NCI-H748 (cell line): ENCODE results near the gene EXD3.

Experiments
- DNase-seq: peaks from one replicate; lab custom pipeline; 2025; ENCODE audit not compliant: unreplicated experiment; lab: John Stamatoyannopoulos, UW

Gene EXD3

DNA sequence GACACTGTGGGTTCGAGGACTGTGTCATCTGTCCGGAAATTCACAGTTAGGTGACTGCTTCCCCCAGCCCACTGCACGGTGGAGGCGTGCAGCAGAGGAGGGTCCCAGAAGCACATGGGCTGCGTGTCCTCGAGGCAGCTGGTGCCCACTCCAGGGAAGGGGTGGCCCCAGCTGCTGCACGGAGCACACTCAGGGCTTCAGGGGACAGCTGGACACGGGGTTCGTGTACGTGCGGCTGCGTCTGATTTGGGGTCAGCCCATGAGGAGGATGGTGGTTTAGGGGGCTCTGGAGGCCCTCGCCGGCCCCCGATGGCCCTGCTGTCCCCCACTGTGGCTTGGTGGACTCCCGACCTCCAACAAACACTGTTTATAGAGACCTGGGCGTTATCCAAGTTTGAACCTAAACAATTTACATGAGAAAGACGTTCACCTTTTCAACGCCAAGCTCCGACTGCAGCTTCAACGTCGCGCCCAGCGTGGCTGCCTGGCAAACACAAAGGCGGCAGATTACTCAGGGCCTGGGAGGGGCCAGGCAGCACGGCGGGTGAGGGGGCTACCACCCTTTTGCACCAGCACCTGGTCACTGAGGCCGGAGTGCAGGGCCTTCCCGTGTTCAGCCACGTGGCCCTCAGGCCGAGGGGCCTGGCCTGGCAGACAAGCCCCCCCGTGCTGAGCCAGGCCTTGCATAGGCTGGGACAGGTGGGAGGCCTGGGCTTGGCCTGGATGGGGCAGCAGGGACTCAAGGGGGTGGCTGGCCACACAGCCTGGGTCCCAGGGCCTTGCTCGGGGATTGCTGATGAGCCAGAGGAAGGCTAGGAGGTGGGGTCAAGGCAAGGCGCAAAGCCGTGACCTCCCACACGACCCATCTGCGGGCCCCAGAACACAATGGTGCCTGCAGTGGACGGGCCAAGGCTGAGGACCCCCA is 55.2 kb downstream of the EXD3 start:
- no peak for DNase-seq

- no peak for DNase-seq
Observed at GRCh38 chr9:137366891-137367381, 56.0 kb downstream of the EXD3 start.

GRCh38 chr9:137366445-137366810 is 56.5 kb downstream of the EXD3 start:
- DNase-seq: no peak

DNA sequence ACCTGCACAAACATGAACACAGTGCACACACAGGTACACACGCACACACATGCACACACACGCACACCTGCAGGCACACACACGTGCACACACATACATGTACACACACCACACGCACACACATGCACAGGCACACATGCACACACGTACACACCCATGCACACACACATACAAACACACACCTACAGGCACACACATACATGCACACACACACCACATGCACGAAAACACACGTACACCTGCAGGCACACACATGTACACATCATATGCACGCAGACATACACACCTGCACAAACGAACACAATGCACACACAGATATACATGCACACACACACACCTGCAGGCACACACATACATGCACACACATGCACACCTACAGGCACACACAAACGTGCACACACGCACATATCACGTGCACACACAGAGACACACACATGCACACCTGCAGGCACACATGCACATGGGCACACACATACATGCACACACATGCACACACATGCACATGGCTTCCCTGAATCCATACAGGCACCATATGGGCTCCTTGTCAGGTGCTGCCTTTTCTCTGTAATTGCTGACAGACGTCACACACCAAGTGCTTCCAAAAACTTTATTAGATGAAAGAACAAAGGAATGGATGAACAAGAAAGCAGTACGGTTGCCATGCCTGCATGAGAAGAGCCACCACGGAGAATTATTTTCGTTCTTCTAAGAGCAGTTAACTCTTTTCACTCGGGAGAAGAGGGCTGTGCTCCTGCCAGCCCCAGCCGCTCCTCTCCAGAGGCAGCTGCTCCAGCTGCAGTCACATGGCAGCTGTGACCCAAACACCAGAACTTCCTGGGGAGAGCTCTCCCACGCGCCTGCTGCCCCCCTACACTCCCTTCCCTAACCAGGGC is 57.2 kb downstream of the EXD3 start:
- DNase-seq: no peak

DNA sequence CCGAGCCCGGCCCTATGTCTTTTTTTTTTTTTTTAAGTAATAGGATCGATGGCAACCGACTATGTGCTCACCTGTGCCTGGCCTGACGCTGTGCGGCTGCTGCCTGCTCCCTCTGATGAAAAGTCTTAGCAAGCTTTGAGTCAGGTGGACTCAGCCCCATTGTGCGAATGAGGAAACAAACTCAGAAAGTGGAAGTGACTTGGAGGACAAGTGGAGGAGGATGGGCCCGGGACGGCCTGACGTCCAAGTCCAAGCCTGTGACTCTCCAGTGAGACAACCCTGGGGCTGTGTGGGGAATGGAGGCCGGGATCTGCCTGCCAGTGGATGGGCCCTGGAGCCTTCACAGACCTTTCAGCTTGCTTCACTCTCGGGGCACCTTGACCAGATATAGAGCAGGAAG is 57.9 kb downstream of the EXD3 start:
- DNase-seq: no peak

GRCh38 chr9:137359850-137360249 is 63.1 kb downstream of the EXD3 start:
- no peak for DNase-seq

- DNase-seq: no peak
Observed at GRCh38 chr9:137358126-137358525, 64.8 kb downstream of the EXD3 start.

DNA sequence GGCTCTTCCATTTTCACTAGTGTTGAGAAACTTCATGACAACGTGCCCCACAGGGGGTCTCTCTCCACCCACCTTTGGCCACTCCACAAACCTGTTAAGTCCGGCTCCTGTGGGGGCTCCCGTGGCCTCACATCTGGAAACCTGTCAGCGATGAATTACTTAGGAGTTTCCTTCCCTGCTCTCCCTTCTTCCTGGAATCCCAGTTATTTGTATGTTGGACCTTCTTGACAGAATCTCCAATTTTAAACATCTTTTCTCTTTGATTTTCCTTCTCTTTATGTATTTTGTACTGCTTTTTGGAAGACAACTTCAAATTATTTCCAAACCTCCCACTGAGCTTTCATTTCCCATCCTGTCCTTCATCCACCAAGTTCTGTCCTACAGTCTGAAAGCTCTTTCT is 65.8 kb downstream of the EXD3 start:
- DNase-seq: no peak

DNA sequence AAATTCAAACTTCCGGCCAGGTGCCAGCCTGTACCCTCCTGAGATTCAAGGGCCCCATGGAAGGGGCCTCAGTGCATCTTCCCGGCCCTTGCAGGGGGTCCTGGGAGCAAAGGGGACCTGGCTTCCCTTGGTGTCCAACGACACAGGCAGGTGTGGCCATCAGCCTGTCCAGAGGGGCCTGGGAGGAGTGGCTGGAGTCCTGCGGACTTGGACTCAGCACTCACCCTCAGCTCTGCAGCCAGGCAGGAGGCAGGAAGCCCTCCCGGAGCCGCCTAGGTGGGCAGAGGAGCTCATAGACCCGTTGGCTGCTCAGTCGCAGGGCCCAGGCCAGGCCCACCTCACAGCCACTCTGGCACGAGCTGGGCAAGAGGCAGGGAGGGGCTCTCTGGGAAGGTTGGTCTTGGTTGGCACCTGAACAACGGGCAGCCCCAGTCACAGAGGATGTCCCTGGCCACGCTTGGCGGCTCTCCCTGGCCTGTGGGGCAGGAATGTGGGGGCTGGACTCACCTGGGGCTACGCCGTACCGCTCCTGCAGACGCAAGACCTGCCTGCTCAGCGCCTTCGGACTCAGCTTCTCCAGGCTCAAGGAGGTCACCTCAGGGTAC is 67.1 kb downstream of the EXD3 start:
- no peak for DNase-seq

DNA sequence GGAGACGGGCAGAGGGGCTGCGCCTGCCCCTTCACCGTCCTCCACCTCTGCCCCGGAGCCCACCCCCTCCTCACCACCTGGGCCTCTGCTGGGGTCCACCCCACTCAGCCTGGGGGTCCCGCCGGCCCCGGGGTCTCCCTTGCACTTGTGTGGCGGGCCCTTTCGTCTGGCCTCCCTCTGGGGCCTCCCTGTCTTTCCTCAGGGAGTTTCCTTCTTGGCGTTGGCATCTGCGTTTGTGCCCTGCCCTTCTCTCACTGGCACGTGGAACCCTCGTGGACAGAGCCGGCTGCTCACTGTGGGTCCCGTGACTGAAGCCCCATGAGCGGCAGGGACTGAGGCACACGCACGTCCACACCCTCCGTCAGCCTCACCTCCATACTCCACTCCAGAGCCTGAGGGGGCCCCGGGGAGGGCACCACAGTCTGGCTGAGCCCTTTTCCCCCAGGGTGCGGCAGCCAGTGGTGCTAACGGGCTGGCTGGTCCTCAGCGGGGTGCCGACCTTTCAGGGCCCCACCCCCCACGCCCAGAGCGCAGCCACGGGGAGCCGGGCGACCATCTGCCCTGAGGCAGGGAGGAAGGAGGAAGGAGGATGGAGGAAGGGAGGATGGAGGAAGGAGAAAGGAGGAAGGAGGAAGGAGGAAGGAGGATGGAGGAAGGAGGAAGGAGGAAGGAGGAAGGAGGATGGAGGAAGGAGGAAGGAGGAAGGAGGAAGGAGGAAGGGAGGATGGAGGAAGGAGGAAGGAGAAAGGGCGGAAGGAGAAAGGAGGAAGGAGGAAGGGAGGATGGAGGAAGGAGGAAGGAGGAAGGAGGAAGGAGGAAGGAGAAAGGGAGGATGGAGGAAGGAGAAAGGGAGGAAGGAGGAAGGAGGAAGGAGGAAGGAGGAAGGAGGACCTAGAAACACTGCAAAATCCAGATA is 67.9 kb downstream of the EXD3 start:
- no peak for DNase-seq

GRCh38 chr9:137354153-137354844 is 68.7 kb downstream of the EXD3 start:
- no peak for DNase-seq

- no peak for DNase-seq
Observed at GRCh38 chr9:137353223-137354152, 69.5 kb downstream of the EXD3 start.

- no peak for DNase-seq
Observed at GRCh38 chr9:137352511-137353222, 70.3 kb downstream of the EXD3 start.

DNA sequence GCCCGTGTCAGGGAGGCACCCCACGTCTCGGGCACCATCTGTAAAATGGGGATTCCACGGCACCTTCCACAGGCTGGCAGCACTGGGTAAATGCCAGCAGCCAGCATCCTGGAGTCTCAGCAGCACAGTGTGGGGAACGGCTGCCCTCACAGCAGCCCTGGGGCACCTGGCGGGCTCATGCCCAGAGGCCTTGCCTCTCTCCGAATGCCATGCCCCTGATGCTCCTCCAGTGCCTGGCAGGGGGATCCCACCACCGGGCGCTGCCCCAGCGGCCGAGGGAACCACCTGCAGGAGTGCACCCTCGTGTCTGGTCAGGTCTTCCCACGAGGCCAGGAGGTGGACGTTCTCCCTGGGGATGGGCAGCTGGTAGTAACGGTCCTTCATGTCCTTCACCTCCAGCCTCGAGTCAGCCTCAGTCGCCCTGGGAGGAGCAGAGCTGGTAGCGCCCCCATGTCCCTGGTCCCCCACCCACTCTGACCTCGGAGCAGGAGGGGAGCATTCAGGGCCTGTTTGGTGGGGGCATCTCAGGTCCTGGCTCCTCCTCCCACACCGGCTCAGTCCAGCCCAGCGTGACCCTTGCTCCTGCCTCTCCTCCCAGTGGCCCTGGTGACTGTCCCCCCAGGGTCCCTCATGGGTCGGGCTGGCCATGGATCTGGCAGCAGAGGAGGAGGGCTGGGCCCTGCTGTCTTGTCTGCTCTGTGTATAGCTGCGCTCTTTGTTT is 71.0 kb downstream of the EXD3 start:
- no peak for DNase-seq

- DNase-seq: no peak
Observed at GRCh38 chr9:137350696-137351584, 72.0 kb downstream of the EXD3 start.

DNA sequence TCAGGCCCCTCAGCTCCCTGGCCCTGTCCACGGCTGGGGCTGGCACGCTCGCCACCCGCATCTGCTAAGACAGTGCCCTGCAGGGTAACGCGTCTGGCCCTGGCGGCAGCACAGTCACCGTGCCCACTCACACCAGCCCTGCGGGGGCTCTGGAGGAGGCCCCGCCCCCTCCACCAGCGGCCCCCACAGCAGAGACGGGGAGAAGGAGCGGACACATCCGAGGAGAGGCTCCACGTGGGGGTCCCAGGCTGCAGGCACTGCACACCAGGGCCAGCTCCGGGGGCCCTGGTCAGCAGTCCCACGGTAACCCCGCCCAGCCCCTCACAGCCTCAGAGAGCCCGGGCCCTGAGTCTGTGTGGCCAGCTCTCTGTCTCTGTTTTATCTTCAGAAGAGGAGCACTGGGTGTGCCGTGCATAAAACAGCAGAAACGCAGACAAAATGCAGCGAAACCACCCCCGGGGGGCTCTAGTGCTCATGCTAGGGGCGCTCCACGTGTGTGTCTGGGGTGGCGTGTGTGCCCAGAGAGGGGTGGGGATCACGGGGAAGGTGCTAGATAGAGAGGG is 73.4 kb downstream of the EXD3 start:
- DNase-seq: no peak
